ENCODE measurements around the gene CAMTA1. TPM values are rescaled to one million over a fixed set of nuclear protein-coding genes. Genes with fewer than 3 reads are reported as not detected.

Gene CAMTA1
- total RNA-seq, 3 donors from 2014 or later, result 73.4 to 114 (median 82.6) TPM

DNA sequence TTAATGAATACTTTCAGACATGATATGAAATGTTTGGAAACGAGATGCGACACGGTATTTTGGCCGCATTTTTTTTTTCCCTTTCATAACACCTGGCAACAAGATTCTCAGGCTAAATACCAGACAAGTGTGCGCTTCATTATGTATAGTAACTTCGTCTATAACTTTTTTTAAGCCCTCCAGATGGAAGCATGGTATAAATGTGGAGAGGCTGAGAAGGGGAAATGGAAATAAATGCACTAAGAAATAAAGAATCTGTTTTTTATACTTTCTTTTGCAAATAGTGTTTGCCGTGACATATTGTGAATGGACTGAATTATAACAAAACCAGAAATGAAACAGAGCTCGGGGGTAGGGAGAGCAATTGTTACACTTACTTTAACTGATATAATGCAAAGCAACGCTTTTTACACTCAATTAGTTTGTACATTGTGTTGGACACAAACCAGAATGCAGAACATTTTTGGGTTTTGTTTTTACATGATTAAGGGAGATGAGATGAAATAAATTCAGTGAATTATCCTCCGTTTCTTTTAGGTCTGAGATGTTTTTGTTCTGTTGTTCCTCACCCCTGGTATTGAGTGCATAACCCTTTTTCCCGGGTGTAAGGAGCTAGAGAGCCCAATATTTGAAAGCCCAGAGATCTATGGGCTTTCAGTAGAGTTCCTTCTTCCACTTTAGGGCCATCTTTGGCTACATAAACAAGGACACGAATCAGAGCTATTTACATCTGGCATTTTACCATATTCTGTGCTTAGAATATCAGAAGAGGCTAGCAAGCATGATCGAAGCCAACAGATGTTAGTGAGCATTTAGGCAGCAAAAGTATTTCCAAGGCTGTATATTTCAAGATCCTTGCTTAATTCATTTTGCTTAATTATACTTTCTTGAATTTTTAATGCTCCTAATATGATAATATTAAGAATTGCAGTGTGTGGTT is 478.0 kb downstream of the CAMTA1 start:
- TF ChIP-seq, protein P1, sequence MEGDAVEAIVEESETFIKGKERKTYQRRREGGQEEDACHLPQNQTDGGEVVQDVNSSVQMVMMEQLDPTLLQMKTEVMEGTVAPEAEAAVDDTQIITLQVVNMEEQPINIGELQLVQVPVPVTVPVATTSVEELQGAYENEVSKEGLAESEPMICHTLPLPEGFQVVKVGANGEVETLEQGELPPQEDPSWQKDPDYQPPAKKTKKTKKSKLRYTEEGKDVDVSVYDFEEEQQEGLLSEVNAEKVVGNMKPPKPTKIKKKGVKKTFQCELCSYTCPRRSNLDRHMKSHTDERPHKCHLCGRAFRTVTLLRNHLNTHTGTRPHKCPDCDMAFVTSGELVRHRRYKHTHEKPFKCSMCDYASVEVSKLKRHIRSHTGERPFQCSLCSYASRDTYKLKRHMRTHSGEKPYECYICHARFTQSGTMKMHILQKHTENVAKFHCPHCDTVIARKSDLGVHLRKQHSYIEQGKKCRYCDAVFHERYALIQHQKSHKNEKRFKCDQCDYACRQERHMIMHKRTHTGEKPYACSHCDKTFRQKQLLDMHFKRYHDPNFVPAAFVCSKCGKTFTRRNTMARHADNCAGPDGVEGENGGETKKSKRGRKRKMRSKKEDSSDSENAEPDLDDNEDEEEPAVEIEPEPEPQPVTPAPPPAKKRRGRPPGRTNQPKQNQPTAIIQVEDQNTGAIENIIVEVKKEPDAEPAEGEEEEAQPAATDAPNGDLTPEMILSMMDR (IDR thresholded peaks at IDR 0.05), result no peak
- no peaks in the 10 kb centered on the region for H3K9me3 ChIP-seq
- peaks cover 22% of the 10 kb centered on the region for H3K4me1 ChIP-seq (ENCODE audit: low read depth)
- no peak for DNase-seq
- ATAC-seq, result no peak
- no peak overlapping the region for H3K4me3 ChIP-seq
- no peaks in the 10 kb centered on the region for H3K36me3 ChIP-seq (ENCODE audit: low read depth)
- intact Hi-C loops (cut with DNase I, micrococcal nuclease), result no loop called here

DNA sequence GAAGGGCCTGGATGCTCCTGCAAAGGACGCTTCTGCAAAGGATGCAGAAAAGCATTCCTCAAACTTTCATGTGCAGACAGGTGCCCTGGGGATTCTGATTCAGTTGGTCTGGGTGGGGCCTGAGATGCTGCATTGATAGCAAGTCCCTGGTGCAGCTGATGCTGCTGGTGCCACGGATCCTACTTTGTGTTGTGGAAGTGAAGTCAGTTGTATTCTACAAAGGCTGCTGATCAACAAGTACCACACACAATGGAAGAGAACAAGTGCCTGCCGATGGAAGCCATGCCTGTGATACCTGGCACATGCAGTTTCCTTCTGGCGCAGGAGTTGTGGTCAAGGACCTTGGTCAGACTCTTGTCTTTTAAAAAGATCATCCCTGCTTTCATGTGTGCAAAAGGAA is 478.8 kb downstream of the CAMTA1 start:
- H3K36me3 ChIP-seq (ENCODE audit: low read depth), result no peaks in the 10 kb centered on the region
- TF ChIP-seq, protein P1 (IDR thresholded peaks at IDR 0.05), result no peak
- intact Hi-C loops (cut with DNase I, micrococcal nuclease), result no loop called here
- no peak overlapping the region for H3K4me3 ChIP-seq
- DNase-seq (no peak), ATAC-seq (no peak)
- peaks cover 22% of the 10 kb centered on the region for H3K4me1 ChIP-seq (ENCODE audit: low read depth)
- H3K9me3 ChIP-seq, result peaks cover 3% of the 10 kb centered on the region

DNA sequence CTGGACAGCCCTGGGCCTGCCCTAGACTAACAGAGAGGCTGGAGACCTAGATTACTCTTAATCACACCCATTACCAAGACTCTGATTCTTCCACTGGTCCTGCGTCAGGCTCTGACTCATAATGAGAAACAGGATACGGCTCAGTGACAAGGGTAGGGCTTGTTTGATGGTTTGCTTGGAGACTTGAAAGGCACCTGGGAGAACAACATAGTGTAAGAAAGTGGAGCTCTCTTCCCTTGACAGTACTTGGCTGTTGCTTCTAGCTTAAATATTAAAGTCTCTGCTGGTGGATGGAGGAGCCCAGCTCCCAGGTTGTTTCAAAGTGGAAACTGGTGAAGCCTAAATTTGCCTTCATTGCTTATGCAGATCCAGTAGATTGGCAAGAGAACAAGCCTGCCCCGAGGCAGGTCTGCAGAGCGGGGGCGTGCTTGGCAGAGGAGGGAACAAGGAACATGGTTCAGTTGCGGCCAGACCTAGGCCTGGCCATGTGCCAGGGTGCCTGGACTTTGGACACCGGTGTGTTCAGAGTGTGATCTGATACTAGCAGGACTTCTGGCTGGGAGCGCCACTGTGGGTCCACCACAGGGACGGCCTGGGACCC is 480.6 kb downstream of the CAMTA1 start:
- TF ChIP-seq, protein P1 (IDR thresholded peaks at IDR 0.05), result no peak
- H3K4me1 ChIP-seq (ENCODE audit: low read depth), result peaks cover 22% of the 10 kb centered on the region
- no peaks in the 10 kb centered on the region for H3K36me3 ChIP-seq (ENCODE audit: low read depth)
- intact Hi-C loops (cut with DNase I, micrococcal nuclease), result no loop called here
- H3K9me3 ChIP-seq, result peaks cover 10% of the 10 kb centered on the region
- DNase-seq, result peak; percentile 93 to 97 (median 95)
- H3K4me3 ChIP-seq, result no peak overlapping the region
- ATAC-seq, result peak; percentile 89

DNA sequence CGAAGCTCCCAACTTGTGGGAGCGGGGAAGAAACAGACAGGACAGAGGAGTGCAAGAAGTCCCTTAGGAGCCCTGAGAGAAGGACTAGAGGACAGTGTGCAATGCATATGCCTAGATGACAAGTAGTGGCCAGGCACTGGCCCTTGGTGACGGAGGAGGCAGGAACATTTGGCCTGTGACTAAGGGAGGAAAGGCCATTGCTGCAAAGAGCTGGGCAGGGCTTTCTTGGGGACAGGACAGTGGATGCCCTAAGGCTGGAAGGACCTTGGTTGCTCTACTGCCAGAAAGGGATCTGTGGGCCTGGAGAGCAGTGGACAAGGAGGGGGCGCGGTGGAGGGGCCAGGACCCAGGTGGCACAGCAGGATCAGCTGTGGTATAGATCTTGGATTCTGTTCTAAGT is 481.3 kb downstream of the CAMTA1 start:
- Histone ChIP-seq H3K36me3 (ENCODE audit: low read depth) (no peaks in the 10 kb centered on the region), H3K9me3 (peaks cover 10% of the 10 kb centered on the region), H3K4me3 (no peak overlapping the region), H3K4me1 (ENCODE audit: low read depth) (peaks cover 22% of the 10 kb centered on the region)
- ATAC-seq (peak; percentile 12), DNase-seq (no peak)
- intact Hi-C loops (cut with DNase I, micrococcal nuclease), result no loop called here
- TF ChIP-seq, protein P1 (IDR thresholded peaks at IDR 0.05), result no peak

DNA sequence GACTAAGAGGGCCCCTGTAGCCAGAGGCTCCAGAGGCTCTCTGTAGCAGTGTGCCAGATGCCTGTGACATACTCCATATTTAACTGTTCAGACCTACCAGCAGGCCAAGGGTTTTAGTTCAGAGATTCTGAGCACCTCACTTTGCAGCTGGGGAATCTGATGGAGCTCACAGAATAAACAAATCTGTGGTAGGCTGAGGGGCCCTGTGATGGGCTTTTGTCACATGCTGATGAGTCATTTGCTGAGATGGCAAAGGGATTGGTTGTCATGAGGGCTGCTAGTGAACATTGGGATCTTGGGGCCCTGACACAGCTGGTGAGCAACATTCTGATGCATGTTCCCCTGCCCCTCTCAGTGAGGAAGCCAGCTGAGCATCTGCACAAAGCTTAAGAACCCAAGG is 482.2 kb downstream of the CAMTA1 start:
- Histone ChIP-seq H3K9me3 (peaks cover 10% of the 10 kb centered on the region), H3K4me1 (ENCODE audit: low read depth) (peaks cover 22% of the 10 kb centered on the region), H3K4me3 (no peak overlapping the region), H3K36me3 (ENCODE audit: low read depth) (no peaks in the 10 kb centered on the region)
- ATAC-seq (no peak), DNase-seq (no peak)
- intact Hi-C loops (cut with DNase I, micrococcal nuclease), result no loop called here
- TF ChIP-seq, protein P1 (IDR thresholded peaks at IDR 0.05), result no peak

Data from mucosa of descending colon (tissue), 3 donors.